MM.1S (cell line): Measurements from ENCODE around the gene OR4D1.
"Not testable (repeated sequence)": the region's sequence is repeated elsewhere in the genome, so short reads cannot be mapped to it uniquely, and the experiment has no call there.

ENCODE experiments used
- CTCF ChIP-seq: fragments of 300-600 bp; sonication (generic); IDR thresholded peaks from 2 replicates; pipeline ENCODE4 v1.5.1; 2016; ENCODE audit warnings: antibody characterized with exemption, low read length, mixed read lengths
- EZH2 ChIP-seq: fragments of 300-600 bp; sonication (generic); optimal IDR thresholded peaks from 2 replicates; pipeline ENCODE3; 2017; ENCODE audit warnings: low read depth, mild to moderate bottlenecking, antibody characterized with exemption, low read length, mixed read lengths
- EZH2phosphoT487 ChIP-seq: fragments of 300-600 bp; sonication (generic); IDR thresholded peaks from 2 replicates; pipeline ENCODE4 v1.6.1; 2018; ENCODE audit warnings: antibody characterized with exemption, low read length

DNA sequence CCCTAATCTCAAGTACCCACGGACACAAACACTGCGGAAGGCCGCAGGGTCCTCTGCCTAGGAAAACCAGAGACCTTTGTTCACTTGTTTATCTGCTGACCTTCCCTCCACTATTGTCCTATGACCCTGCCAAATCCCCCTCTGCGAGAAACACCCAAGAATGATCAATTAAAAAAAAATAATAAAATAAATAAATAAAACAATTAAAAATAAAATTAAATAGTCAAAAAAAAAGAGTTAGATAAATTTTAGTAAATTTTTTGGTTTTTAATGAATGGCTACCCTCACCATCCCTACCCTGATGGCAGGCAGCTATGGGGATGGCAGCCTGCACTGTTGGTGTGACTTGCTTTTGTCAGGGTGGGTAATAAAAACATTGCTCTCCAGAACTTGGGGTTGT is 4.8 kb upstream of the OR4D1 start:
- not testable (repeated sequence) for TF ChIP-seq CTCF, EZH2phosphoT487, EZH2
